Activated T-helper 2 cell treated with anti-CD3 and anti-CD28 coated beads, Interferon-gamma antibody, Interleukin-2, Interleukin-4, amounts not matched to agents 10 μg/mL and 5 μg/mL and 100 μg/mL, durations not matched to agents 14 hours and 24 hours and 36 hours (primary cell): ENCODE data around the gene GRK1. TPM values are rescaled to one million over a fixed set of nuclear protein-coding genes. Genes with fewer than 3 reads are reported as not detected.

Experiments
- DNase-seq: peaks from one replicate; pipeline ENCODE4 v3.0.0; 2021; ENCODE audit warnings: low spot score
- H3K27ac Mint-ChIP-seq: one replicate; pipeline ENCODE4 v1.8.0; 2021; ENCODE audit warnings: mixed read lengths
- H3K27me3 Mint-ChIP-seq: one replicate; pipeline ENCODE4 v1.8.0; 2021; ENCODE audit warnings: low read depth, mixed read lengths
- H3K36me3 Mint-ChIP-seq: one replicate; pipeline ENCODE4 v1.8.0; 2021; ENCODE audit warnings: low read depth, mixed read lengths
- H3K4me1 Mint-ChIP-seq: one replicate; pipeline ENCODE4 v1.8.0; 2021; ENCODE audit warnings: low read depth, mixed read lengths
- H3K4me3 Mint-ChIP-seq: one replicate; pipeline ENCODE4 v1.8.0; 2021; ENCODE audit warnings: low read depth, mild to moderate bottlenecking, moderate library complexity, mixed read lengths
- H3K9me3 Mint-ChIP-seq: one replicate; pipeline ENCODE4 v1.8.0; 2021; ENCODE audit warnings: mixed read lengths
- intact Hi-C: fragments of 100-400 bp; cut with micrococcal nuclease; formaldehyde crosslinking; loops from one replicate; pipeline ENCODE4 v1.15.1; 2023
- total RNA-seq: library from RNA; stranded (reverse); gene quantifications from 2 replicates; pipeline ENCODE4 v1.2.3, GENCODE V29; 2022

Gene GRK1
- total RNA-seq, 1 donor from 2014 or later = 0.11 TPM

DNA sequence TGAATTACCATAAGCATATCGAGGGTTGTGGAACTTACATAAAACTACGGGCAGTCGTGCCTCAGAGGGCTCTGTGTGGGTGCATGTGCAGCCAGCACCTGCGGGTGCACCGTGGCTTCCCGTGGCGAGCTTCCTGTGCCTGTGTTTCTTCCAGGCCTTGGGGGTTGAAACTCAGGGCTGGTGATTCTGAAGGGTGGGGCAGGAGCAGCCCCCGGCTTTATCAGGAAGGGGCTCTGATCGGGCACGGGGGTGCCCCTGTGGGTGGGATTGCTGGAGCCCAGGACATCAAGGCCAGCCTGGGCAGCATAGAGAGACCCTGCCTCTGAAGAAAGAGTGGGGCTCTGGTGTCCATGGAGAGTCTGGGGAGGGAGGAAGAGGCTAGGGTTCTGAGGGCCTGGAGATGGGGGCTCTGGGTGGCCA, 20.1 kb upstream of the GRK1 start:
- H3K36me3 Mint-ChIP-seq = peaks cover 11% of the 10 kb centered on the region
- no peak overlapping the region for H3K4me3 Mint-ChIP-seq
- DNase-seq = no peak
- no peak overlapping the region for H3K27ac Mint-ChIP-seq
- no peaks in the 10 kb centered on the region for H3K9me3 Mint-ChIP-seq
- H3K4me1 Mint-ChIP-seq = peaks cover 5% of the 10 kb centered on the region
- no peaks in the 10 kb centered on the region for H3K27me3 Mint-ChIP-seq
- intact Hi-C loops = no loop called here

DNA sequence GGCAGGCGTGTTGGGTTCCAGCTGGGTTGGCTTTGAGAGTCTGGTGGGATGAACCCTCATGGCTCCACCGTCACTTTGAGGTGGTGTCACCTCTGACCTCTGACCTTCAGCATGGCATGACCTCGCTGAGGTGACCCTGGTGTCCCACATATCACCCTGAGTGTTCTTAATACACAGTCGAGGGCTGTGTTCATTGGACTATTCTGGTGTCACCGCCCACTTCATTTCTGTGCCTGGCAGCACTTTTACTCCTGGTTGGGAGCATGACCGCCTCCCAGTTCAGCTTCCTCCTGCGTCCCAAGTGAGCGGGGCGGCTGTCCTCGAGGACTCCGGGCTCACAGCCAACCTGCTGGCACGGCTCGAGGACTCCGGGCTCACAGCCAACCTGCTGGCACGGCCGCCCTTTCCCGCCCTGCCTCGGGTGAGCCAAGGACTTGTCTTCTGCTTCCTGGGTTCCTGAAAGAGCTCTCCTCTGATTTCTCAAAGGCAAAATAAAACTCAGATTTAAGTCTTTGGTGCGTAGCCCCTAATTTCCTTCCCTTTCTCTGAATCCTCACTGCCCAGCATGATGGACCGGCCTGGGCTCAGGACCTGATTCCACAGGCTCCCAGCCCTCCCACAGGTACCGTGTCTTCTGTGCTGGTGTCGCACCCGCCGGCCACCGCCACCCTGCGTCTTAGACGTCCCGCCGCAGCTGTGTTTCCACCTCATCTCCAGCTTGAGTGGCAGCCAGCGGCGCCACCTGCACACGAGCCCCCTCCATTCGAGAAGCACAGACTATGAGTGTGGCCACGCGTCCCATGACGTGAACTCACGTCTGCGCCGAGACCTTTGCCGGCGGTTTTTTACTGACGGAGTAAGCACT, 19.4 kb upstream of the GRK1 start:
- no peak for DNase-seq
- Mint-ChIP-seq H3K4me3 (no peak overlapping the region), H3K27me3 (no peaks in the 10 kb centered on the region)

DNA sequence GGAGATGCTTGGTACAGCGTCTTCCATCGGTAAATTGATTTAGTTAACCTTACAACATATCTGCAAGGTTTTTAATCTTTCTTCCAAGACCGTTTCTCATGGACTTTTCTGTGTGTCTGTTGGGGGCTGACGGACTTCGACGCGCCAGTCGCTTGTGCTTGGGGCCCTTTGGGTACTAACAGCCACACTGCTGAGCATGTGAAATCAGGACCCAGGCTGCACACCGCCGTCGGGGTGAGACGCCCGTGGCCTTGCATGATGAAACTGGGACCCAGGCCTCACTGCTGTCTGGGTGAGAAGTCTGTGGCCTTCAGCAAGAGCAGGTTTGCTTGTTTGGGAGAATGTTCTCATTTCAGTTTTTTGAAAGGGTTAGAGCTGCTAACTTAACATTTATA, 18.8 kb upstream of the GRK1 start:
- H3K27me3 Mint-ChIP-seq = no peaks in the 10 kb centered on the region
- intact Hi-C loops = no loop called here
- H3K27ac Mint-ChIP-seq = no peak overlapping the region
- DNase-seq = no peak
- peaks cover 5% of the 10 kb centered on the region for H3K4me1 Mint-ChIP-seq
- H3K9me3 Mint-ChIP-seq = no peaks in the 10 kb centered on the region
- H3K4me3 Mint-ChIP-seq = no peak overlapping the region
- H3K36me3 Mint-ChIP-seq = no peaks in the 10 kb centered on the region

More for the DNA sequence above, 19.4 kb upstream of the GRK1 start:
- Mint-ChIP-seq H3K9me3 (no peaks in the 10 kb centered on the region), H3K27ac (no peak overlapping the region), H3K36me3 (peaks cover 5% of the 10 kb centered on the region), H3K4me1 (peaks cover 5% of the 10 kb centered on the region)
- intact Hi-C loops = no loop called here

DNA sequence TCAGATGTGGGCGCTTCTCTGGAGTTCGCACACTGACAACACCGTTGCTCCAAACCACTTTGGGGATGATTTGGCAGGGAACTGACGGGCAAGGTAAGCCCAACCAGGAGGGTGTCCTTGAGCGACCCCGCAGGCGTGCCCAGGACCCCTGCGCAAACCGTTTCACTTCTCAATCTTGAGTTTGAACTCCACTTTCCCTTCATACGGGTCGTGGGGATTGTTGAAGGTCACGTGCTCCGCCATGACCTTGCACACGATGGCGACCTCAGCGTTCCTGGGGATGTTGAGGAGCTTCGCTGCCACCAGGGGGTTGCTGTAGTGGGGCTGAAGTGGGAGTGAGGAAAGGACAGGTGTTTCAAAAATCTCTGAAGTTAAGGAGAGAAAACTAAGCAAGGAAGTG, 17.8 kb upstream of the GRK1 start:
- intact Hi-C loops = no loop called here

DNA sequence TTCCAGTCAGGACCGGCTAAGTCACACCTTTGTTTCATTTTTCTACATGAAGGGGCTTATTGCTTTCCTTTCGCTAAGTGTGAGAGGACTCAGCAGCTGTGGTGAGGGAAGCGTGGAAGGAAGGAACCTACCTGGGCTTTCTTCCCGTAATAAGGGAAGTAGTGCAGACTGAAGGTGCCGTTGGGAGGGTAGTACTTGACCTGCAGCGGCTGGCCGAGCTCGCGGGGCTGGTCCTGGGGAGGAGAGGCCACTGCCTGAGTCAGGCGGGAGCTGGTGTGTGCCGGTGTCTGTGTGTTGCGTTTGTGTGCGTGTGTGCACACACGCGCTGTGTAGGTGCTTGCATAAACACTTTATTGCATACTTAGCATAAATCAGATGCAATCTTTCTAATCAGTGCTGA, 16.7 kb upstream of the GRK1 start:
- Mint-ChIP-seq H3K4me3 (no peak overlapping the region), H3K36me3 (no peaks in the 10 kb centered on the region), H3K27me3 (no peaks in the 10 kb centered on the region), H3K27ac (no peak overlapping the region), H3K9me3 (no peaks in the 10 kb centered on the region), H3K4me1 (peaks cover 7% of the 10 kb centered on the region)
- no peak for DNase-seq
- intact Hi-C loops = no loop called here

More for the DNA sequence above, 17.8 kb upstream of the GRK1 start:
- H3K4me3 Mint-ChIP-seq = no peak overlapping the region
- no peaks in the 10 kb centered on the region for H3K36me3 Mint-ChIP-seq
- no peak overlapping the region for H3K27ac Mint-ChIP-seq
- H3K9me3 Mint-ChIP-seq = no peaks in the 10 kb centered on the region
- peaks cover 7% of the 10 kb centered on the region for H3K4me1 Mint-ChIP-seq
- H3K27me3 Mint-ChIP-seq = no peaks in the 10 kb centered on the region
- no peak for DNase-seq

DNA sequence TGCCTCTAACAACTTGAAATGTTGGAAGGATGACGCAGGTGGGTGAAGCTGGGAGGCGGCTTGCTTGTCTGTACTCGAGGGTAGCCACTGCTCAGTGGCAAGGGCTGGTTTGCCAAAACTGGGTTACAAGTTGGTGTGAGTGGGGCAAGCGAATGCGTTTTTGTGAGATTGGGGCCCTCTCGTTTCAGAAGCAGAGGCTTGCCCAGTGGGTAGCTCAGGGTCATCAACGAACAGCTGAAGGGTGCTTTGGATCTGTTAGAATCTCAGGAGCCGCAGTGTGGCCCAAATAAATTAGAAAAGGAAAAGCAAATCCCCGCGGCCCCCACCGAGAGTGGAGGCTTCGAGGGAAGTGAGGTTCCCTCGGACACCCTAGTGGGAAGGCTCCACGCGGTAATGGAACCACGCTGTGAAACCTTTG, 16.3 kb upstream of the GRK1 start:
- intact Hi-C loops = no loop called here
- no peak overlapping the region for H3K27ac Mint-ChIP-seq
- no peak for DNase-seq
- no peak overlapping the region for H3K4me3 Mint-ChIP-seq
- H3K9me3 Mint-ChIP-seq = no peaks in the 10 kb centered on the region
- no peaks in the 10 kb centered on the region for H3K36me3 Mint-ChIP-seq
- H3K27me3 Mint-ChIP-seq = no peaks in the 10 kb centered on the region
- peaks cover 7% of the 10 kb centered on the region for H3K4me1 Mint-ChIP-seq

DNA sequence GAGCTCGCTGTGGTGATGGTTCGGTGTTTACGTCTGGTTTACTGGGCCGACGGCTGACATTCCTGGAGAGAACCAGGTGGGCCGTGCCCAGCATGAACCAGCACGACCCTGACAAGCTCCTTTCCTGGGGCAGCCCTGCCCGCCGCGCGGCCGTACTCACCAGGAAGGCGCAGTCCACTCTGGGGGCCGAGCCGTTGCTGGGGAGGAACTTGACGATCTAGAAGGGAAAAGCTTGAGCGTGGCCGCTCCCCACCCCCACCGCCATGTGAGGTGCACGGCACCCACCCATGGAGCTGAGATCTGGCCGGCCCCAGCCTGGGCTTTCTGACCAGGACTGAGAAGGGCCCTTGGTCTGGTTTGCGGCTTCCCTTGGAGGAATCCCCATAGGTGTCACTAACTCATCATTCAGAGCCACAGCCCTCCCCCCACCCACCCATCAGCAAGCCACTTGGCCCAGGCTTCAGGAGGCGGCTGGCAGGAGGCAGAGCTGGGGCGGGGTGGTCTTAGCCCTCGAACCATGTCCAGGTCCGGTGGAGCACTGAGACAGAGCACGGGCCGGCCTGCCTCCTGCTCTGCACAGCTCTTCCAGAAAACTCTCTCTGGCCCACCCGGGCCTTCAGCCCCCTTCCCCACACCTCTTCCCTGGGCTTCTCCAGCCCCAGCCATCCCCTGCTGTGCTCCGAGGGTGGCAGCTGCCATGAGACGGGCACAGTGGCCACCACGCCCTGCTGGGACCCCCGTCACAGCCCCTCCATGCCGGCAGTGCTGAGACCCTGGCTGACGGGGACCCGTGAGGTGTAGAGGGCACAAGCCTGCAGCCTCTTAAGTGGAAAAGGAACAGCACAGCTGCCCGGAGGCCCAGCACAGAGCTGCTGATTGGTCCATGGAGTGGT, 15.3 kb upstream of the GRK1 start:
- Mint-ChIP-seq H3K36me3 (no peaks in the 10 kb centered on the region), H3K4me1 (peaks cover 2% of the 10 kb centered on the region), H3K27ac (no peak overlapping the region), H3K9me3 (no peaks in the 10 kb centered on the region), H3K4me3 (no peak overlapping the region), H3K27me3 (no peaks in the 10 kb centered on the region)
- intact Hi-C loops = no loop called here
- no peak for DNase-seq

DNA sequence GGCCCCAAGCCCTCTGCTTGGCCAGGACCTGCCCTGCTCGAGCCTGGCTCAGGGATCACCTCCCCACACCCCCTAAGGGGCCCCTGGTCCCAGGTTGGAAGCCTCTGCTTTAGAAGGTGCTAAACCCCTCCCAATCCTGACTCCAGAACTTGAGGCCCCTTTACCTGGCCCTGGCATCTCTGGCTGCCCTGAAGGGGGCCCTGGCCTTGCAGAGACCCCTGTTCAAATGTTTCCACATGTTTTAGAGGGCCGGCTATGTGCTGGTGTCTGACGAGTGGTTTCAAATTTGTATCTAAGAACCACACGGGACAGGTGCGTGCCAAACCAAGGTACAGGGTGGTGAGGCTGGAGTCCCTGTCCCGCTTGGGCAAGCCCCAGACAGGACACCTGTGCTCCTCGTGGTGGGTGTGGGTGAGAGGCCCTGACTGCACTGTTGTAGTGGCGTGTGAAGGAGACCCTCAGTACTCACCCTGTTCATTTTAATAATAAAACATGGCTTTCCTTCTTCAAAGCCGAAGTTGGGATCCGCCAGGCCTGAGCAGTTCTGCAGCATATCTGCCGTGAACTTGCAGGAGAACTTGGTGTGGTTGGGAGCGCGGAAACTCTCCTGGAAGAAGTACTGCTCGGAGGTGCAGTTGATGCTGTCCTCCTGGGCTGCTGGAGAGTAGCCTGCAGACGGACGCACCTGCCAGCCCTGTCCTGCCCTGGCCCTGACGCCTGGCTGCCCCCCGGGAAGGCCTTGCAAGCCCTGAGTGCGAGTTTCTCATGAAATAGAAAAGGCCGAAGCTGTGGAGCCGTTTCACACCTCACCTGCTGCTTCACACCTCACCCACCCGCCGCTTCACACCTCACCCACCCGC, 14.4 kb upstream of the GRK1 start:
- intact Hi-C loops = no loop called here
- Mint-ChIP-seq H3K36me3 (no peaks in the 10 kb centered on the region), H3K4me1 (peaks cover 2% of the 10 kb centered on the region), H3K4me3 (no peak overlapping the region), H3K27me3 (no peaks in the 10 kb centered on the region), H3K9me3 (no peaks in the 10 kb centered on the region), H3K27ac (no peak overlapping the region)
- DNase-seq = no peak

DNA sequence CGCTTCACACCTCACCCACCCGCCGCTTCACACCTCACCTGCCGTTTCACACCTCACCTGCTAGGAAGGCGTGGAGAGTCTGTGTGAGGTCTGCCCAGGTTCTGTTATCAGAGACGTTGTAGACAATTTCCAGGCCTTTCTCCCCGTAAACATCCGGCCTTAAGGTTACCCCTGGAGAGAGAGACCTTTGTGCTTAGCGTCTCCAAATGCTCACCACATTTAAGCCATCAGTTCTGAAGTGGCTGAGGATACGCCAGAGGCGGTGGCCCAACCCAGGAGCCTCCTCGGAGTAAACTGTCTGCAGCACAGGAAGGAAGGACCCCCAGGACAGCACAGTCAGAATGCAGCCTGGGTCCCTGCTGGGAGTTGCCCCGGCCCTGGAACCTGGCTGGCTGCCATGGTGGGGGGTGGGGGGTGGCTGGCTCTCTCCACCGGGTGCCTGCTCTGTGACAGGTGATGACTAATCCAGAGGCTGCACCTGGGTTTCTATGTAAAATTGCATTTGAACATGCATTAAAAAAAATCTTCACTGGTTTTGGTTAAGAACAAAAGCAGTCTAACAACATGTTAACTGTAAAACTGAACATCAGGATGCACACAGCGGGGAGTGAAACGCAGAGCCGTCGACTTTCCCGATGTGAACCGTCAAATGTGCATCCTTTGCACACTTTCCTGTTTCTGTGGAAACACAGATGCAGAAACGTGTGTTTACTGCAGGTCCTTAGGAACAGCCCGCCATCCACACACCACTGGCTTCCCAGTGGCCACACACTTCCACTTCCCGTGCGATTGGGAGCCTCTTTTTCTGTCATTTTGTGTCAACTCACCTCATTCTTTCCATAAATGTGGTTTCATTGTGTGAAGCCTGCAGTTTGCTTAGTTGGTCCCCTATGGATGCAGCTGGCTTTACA, 13.5 kb upstream of the GRK1 start:
- intact Hi-C loops = no loop called here
- DNase-seq = no peak
- Mint-ChIP-seq H3K9me3 (no peaks in the 10 kb centered on the region), H3K4me3 (no peak overlapping the region), H3K27ac (no peak overlapping the region), H3K4me1 (peaks cover 2% of the 10 kb centered on the region), H3K36me3 (no peaks in the 10 kb centered on the region), H3K27me3 (no peaks in the 10 kb centered on the region)

DNA sequence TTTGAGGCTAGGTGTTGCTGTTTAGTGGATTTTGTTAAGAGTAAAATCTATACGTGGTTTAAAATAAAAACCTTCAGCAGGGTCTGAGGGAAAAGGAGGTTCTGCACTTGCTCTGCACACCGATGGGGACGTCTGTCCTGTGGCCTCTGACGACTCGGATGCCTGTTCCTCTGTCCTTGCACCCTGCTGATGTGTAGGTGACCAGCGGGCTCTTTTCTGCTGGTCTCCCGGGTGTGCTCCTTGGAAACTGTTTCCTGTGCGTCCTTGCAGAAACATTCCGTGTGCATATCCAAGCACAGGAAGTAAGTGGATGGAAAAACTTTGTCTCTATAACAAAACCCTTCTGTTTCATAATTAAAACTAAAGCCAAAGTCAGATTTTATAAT, 12.9 kb upstream of the GRK1 start:
- Mint-ChIP-seq H3K4me3 (no peak overlapping the region), H3K36me3 (no peaks in the 10 kb centered on the region), H3K4me1 (peaks cover 2% of the 10 kb centered on the region), H3K27ac (no peak overlapping the region), H3K9me3 (no peaks in the 10 kb centered on the region), H3K27me3 (no peaks in the 10 kb centered on the region)
- no peak for DNase-seq
- intact Hi-C loops = no loop called here

DNA sequence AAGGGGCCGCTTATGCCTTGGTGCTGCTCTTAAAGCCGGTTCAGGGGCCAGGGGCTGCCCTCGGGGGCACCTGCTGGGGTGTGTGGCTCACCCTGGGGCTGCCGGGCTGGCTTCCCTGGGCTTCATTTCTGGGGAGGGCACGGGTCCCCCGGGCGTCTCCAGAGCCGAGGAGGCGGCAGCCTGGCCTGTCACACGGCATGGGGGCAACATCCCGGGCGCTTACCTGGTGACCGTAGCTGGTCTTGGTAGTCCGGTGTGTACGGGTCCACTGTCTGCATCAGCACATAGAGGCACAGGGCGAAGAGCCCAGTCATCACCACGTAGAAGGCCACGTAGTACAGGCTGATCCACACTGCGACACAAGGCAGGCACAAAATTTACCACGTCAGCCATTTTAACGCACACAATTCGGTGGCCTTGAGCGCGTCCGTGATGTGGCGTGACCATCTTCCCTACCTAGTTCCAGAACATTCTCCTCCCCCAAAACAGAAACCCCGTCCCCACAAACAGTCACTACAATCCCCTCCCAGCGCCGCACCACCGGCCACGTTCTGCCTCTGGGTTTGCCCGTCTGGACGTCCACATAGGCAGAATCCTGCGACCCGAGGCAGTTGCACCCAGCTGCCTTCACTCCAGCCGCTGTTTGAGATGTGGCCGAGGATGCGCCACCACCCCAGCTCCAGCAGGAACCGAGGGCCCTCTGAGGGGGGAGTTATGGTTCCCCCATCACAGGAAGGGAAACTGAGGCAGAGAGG, 12.3 kb upstream of the GRK1 start:
- H3K4me1 Mint-ChIP-seq = peaks cover 2% of the 10 kb centered on the region

More for the DNA sequence above, 12.3 kb upstream of the GRK1 start:
- no peaks in the 10 kb centered on the region for H3K36me3 Mint-ChIP-seq
- H3K27ac Mint-ChIP-seq = no peak overlapping the region
- no peaks in the 10 kb centered on the region for H3K9me3 Mint-ChIP-seq
- DNase-seq = no peak
- intact Hi-C loops = no loop called here
- H3K4me3 Mint-ChIP-seq = no peak overlapping the region
- no peaks in the 10 kb centered on the region for H3K27me3 Mint-ChIP-seq
